Measurements from ENCODE around the gene SPDYC. TPM values are rescaled to one million over a fixed set of nuclear protein-coding genes. Genes with fewer than 3 reads are reported as not detected.
A peak's percentile ranks its signal among the peaks of the same experiment; 100 is the strongest.

Gene SPDYC
- total and polyA plus RNA-seq, 7 donors: not detected

DNA sequence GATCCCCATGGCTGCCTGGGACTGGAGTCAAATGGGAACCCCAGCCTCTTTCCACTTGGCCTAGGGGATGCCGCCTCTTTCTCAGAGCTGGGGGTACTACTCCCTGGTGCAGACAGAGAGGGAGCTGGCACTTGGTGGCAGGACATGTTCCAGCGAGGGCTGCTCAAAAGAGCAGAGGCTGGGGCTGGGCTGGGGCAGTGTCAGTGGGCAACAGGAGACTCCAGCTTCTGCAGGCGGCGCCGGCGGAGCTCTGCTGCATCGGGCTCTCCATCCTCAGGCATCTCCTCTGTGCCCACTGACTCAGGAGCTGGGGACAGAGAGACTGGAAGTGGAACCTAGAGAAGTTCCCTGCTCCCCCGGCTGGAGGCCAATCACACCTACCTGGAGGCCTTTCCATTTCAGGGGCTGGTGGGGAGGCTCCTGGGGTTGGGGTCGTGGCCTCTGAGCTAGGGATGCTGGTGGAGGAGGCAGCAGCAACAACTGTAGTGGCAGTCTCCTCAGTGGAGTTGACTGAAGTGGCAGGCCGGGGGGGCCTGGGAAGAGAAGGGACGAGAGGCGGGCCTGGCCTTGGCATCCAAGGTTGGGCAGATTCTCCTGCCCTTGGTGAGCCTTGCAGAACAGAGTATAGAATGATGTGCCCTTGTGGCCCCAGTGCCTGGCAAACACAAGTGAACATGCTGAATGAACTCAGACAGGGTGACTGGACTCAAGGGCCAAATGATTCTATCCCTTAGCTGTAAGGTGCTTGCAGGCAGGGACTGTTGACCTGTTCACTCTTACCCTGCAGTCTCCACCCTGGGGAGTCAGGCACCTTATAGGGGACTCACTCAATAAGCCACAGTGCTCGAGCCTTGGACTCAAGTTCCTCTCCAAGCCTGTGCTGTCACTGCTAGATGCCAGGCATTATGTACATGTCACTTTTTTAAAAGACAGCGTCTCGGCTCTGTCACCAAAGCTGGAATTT is 41.6 kb upstream of the SPDYC start:
- WGBS, 2 donors: 90 to 91% methylated on average over 15 of the region's 15 CpGs
- Histone ChIP-seq H3K27me3 (no peaks in the 10 kb centered on the region), H3K36me3 (peaks cover 49 to 91% (median 72%) of the 10 kb centered on the region in 4 donors), H3K27ac (no peak overlapping the region), H3K4me3 (no peak overlapping the region), H3K4me1 (peaks cover 0 to 17% (median 12%) of the 10 kb centered on the region in 4 donors), H3K9me3 (no peaks in the 10 kb centered on the region)
- peak; percentile 60 for DNase-seq
- intact Hi-C loops (cut with DNase I): no loop called here
- no peak for TF ChIP-seq POLR2A (IDR thresholded peaks at IDR 0.05)
- no peak for TF ChIP-seq EP300 (IDR thresholded peaks at IDR 0.05)
- no peak for TF ChIP-seq POLR2AphosphoS5 (IDR thresholded peaks at IDR 0.05)
- TF ChIP-seq, protein P1, sequence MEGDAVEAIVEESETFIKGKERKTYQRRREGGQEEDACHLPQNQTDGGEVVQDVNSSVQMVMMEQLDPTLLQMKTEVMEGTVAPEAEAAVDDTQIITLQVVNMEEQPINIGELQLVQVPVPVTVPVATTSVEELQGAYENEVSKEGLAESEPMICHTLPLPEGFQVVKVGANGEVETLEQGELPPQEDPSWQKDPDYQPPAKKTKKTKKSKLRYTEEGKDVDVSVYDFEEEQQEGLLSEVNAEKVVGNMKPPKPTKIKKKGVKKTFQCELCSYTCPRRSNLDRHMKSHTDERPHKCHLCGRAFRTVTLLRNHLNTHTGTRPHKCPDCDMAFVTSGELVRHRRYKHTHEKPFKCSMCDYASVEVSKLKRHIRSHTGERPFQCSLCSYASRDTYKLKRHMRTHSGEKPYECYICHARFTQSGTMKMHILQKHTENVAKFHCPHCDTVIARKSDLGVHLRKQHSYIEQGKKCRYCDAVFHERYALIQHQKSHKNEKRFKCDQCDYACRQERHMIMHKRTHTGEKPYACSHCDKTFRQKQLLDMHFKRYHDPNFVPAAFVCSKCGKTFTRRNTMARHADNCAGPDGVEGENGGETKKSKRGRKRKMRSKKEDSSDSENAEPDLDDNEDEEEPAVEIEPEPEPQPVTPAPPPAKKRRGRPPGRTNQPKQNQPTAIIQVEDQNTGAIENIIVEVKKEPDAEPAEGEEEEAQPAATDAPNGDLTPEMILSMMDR (IDR thresholded peaks at IDR 0.05): no peak

DNA sequence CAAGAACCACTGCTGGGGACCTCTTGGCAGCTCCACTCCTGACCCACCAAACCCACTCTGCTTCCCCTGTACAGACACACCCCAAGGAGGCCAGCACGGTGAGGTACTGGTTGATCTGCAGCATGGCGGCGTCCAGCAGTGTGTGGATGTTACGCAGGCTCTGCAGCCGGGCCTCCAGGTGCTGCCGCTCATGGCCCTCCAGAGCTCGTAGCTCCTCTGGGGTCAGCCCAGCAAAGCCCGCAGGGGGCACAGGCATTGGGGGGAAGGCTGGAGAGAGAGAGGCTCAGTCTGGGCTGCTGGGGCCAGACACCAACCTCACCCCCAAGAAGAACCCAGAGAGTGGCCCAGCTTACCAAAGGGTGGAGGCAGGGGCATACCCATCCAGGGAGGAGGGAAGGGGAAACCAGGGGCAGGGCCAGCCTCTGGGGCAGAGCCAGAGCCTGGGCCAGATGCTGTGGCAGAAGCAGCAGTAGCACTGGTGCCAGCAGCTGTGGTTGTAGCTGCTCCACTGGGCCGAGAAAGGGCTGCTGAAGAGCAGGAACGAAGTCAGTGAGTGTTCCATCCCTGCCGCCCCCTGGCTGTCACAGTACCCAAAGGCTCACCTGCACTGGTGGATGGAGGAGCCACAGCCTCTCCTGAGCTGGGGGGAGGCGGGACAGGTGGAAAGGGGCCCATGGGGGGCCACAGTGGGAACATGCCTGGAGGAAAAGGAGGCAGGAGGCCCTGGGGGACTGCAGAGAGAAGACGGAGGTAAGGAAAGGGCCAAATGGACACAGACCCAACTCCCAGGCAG is 40.2 kb upstream of the SPDYC start:
- no peaks in the 10 kb centered on the region for H3K9me3 ChIP-seq
- intact Hi-C loops (cut with DNase I): loop anchor here (5.0 kb wide), 1 partner anchor 132 kb away; the partner anchor contains the start of gene POLA2
- peaks cover 49 to 82% (median 71%) of the 10 kb centered on the region in 4 donors for H3K36me3 ChIP-seq
- H3K27me3 ChIP-seq: no peaks in the 10 kb centered on the region
- no peak overlapping the region for H3K4me3 ChIP-seq
- peak; percentile 64 for DNase-seq
- peaks cover 0 to 22% (median 17%) of the 10 kb centered on the region in 4 donors for H3K4me1 ChIP-seq
- TF ChIP-seq, protein P1 (IDR thresholded peaks at IDR 0.05): no peak
- no peak for TF ChIP-seq POLR2A (IDR thresholded peaks at IDR 0.05)
- no peak for TF ChIP-seq POLR2AphosphoS5 (IDR thresholded peaks at IDR 0.05)
- TF ChIP-seq EP300 (IDR thresholded peaks at IDR 0.05): no peak
- no peak overlapping the region for H3K27ac ChIP-seq
- WGBS, 2 donors: 86 to 94% methylated on average over 13 of the region's 13 CpGs

DNA sequence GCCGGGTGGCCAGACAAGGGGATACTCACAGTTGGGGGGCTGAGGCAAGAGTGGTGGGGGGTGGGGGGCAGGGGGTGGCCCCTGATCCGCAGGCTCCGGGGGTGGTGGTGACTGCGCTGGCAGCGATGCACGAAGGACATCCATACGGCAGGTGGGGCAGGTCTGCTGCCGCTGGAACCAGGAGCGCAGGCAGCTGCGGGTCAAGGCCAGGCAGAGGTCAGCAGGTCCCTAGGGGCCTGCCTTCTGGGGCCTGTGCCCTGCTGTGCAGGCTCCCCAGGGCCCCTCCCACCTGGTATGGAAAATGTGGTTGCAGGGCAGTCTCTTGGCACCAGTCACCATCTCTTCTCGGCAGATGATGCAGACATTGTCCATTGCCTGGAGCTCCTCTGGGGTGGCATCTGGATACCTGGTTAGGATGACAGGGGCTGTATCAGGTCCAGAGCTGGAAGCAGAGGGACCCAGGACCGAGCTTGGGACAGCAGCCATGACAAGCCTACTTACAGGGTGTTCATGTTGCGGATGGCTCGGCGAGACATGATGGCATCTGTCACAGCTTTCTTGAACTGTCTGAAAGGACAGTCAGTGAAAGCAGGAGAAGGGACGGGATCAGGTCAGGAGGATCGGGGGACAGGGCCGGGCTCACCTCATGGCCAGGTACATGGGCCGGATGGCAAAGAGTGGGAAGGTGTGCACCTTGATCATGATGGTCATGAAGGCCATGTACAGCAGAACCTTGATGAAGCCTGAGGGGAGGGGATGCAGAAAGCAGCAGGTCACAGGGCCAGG is 39.2 kb upstream of the SPDYC start:
- DNase-seq: no peak
- Histone ChIP-seq H3K9me3 (no peaks in the 10 kb centered on the region), H3K36me3 (peaks cover 45 to 72% (median 63%) of the 10 kb centered on the region in 4 donors), H3K4me1 (peaks cover 0 to 29% (median 23%) of the 10 kb centered on the region in 4 donors), H3K4me3 (no peak overlapping the region), H3K27ac (no peak overlapping the region), H3K27me3 (no peaks in the 10 kb centered on the region)
- intact Hi-C loops (cut with DNase I): loop anchor here (5.0 kb wide), 1 partner anchor 131 kb away; the partner anchor contains the start of gene POLA2
- WGBS, 2 donors: 84 to 88% methylated on average over 19 of the region's 19 CpGs
- TF ChIP-seq, protein P1 (IDR thresholded peaks at IDR 0.05): no peak
- TF ChIP-seq EP300 (IDR thresholded peaks at IDR 0.05) (no peak), POLR2AphosphoS5 (IDR thresholded peaks at IDR 0.05) (no peak)

DNA sequence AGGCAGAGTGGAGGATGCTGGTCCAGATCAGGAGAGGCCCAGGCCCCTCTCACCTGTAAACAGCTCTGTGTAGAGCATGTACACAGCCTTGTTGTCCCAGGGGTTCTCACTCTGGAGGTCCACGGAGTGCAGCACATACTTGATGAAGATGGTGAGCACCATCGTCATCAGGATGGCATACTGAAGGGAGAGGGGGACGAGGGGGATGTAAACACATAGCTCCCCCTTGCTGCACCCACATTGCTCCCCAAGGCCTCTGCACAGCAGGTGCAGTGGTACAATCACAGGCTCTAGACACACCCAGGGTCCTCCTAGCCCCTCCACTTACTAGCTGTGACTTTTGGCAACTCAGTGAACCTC is 38.6 kb upstream of the SPDYC start:
- Histone ChIP-seq H3K36me3 (peaks cover 39 to 66% (median 58%) of the 10 kb centered on the region in 4 donors), H3K4me3 (no peak overlapping the region), H3K27ac (no peak overlapping the region), H3K4me1 (peaks cover 0 to 31% (median 25%) of the 10 kb centered on the region in 4 donors), H3K9me3 (no peaks in the 10 kb centered on the region), H3K27me3 (no peaks in the 10 kb centered on the region)
- DNase-seq: no peak
- WGBS, 2 donors: 76 to 83% methylated on average over 3 of the region's 3 CpGs
- TF ChIP-seq EP300 (IDR thresholded peaks at IDR 0.05) (no peak), POLR2A (IDR thresholded peaks at IDR 0.05) (no peak), POLR2AphosphoS5 (IDR thresholded peaks at IDR 0.05) (no peak)
- TF ChIP-seq, protein P1 (IDR thresholded peaks at IDR 0.05): no peak
- intact Hi-C loops (cut with DNase I): loop anchor here (5.0 kb wide), 1 partner anchor 131 kb away; the partner anchor contains the start of gene POLA2
